Right ventricle myocardium inferior (tissue), 1 donor: ENCODE results near the gene ABTB2. TPM values are rescaled to one million over a fixed set of nuclear protein-coding genes. Genes with fewer than 3 reads are reported as not detected.
A peak's percentile ranks its signal among the peaks of the same experiment; 100 is the strongest.

Experiments
- ATAC-seq: fragments of 200-7000 bp; cut with Tn5 transposase; one replicate; pipeline ENCODE4 v1.9.1; 2020; ENCODE audit warnings: mild to moderate bottlenecking, moderate library complexity
- DNase-seq: peaks from one replicate; pipeline ENCODE4 v3.0.0; 2021; ENCODE audit errors: missing footprints
- intact Hi-C: fragments of 100-400 bp; cut with DNase I; formaldehyde crosslinking; loops from one replicate; pipeline ENCODE4 v1.11.0; 2022
- total RNA-seq: library from RNA; stranded (reverse); fragmentation: NEBNext Ultra II Directional; extraction: Animal tissue kit (Norgen Biotek cat#: 25700); gene quantifications from one replicate; pipeline ENCODE4 v1.2.1, GENCODE V29; 2021
- donor health status: DM: no; HTN: yes; CAD: no; lungs with severe emphysema.

The ABTB2 gene
- total RNA-seq, 1 donor from 2014 or later, result 14.3 TPM

GRCh38 chr11:34278175-34278574 lies 79.6 kb downstream of the ABTB2 start:
- intact Hi-C loops, result loop anchor here (5.0 kb wide), 1 partner anchor 79 kb away; the partner anchor contains the start of gene ABTB2
- ATAC-seq (no peak), DNase-seq (no peak)

DNA sequence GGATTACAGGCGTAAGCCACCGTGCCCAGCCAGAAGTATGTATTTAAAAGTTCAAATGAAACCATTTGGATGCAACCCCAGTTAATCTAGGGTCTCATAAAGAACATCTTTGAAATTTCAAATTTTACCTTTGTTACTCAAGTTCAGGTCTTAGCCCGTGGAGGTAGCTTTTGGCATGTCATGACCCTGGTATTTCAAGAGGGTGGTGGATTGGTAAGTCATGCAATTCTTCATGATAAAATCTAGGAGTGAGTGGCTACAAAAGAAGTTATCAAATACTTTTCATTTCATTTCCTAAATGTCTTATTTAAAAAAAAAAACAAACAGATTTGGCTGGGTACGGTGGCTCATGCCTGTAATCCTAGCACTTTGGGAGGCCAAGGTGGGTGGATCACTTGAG lies 80.6 kb downstream of the ABTB2 start:
- intact Hi-C loops, result loop anchor here (5.0 kb wide), 1 partner anchor 80 kb away; the partner anchor contains the start of gene ABTB2
- ATAC-seq (no peak), DNase-seq (no peak)

DNA sequence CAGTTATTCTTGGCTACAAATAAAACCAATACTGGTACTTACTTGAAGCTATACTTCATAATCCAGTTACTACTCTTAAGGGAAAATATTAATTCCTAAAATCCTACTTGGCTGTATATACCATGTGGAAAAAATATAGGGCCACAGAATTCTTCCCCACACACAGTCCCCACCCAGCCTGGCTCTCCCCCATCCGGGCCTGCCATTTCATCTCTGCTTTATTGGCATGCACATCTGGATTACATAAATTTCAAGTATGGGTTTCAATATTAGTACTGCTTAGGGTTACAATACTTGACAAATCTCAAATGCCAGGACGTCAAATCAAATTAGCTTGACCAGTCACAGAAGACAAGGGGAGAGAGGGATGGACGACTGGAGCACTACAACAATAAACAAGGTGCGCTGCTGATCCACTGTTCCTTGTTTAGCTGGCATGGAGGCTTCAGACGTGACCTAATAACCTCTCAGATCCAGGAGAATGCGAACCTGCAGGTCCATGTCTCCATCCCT lies 81.4 kb downstream of the ABTB2 start:
- no peak for ATAC-seq
- intact Hi-C loops, result loop anchor here (5.0 kb wide), 1 partner anchor 81 kb away; the partner anchor contains the start of gene ABTB2
- no peak for DNase-seq

GRCh38 chr11:34275486-34275885 lies 82.3 kb downstream of the ABTB2 start:
- intact Hi-C loops, result loop anchor here (5.0 kb wide), 1 partner anchor 82 kb away; the partner anchor contains the start of gene ABTB2
- ATAC-seq (no peak), DNase-seq (no peak)

DNA sequence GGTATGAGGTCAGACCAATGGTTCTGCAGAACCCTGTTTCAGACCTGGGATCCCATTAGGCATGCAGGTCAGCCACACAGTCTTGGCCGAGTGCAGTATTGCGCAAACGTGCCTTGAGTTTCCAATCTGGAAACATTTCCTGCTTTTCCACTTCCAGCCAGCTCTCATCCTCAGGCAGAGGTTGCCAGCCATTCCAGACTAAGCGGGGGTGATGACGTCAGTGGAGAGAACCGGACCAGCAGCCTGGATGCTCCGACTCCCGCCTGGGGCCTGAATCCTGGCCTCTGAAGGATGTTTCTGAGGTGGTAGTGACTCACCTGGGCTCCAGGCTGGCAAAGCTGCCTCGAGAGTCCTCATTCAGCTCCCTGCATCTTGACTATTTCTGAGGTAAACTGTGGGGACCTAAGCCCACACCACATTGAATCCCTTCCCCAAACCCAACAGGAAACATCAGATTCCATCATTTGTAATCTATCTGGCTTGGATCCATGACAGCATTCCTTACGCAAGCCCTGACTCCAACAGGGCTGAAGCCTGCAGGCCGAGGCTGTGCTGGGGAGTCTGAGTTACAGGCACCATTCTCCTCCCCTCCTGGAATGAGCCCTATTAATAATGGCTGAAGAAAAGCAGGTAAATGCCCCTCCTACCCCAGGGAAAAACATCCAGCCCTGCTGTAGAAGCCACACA lies 83.0 kb downstream of the ABTB2 start:
- intact Hi-C loops, result loop anchor here (5.0 kb wide), 1 partner anchor 82 kb away; the partner anchor contains the start of gene ABTB2
- ATAC-seq (peak; percentile 90), DNase-seq (peak; percentile 85)

GRCh38 chr11:34273099-34273498 lies 84.7 kb downstream of the ABTB2 start:
- no peak for DNase-seq
- no peak for ATAC-seq
- intact Hi-C loops, result no loop called here

DNA sequence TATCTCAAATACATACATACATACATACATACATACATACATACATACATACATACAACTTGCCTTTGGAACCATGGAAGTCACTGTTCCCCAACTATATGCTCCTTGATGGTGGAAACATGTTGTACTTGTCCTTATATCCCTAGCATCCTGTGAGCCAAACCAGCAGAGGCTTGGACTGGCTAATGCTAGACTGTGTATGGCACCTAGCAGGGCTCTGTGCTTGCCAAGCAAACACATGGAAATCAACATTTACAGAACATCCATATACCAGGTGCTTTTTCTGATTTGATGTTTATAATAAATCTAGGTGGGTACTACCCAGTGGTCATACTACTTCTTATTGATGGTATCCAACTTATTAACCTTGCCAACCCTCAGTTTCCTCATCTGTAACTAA lies 86.1 kb downstream of the ABTB2 start:
- intact Hi-C loops, result no loop called here
- ATAC-seq (no peak), DNase-seq (no peak)

- ATAC-seq, result no peak
- DNase-seq, result no peak
- intact Hi-C loops, result no loop called here
Observed at GRCh38 chr11:34270711-34271110, 87.1 kb downstream of the ABTB2 start.

DNA sequence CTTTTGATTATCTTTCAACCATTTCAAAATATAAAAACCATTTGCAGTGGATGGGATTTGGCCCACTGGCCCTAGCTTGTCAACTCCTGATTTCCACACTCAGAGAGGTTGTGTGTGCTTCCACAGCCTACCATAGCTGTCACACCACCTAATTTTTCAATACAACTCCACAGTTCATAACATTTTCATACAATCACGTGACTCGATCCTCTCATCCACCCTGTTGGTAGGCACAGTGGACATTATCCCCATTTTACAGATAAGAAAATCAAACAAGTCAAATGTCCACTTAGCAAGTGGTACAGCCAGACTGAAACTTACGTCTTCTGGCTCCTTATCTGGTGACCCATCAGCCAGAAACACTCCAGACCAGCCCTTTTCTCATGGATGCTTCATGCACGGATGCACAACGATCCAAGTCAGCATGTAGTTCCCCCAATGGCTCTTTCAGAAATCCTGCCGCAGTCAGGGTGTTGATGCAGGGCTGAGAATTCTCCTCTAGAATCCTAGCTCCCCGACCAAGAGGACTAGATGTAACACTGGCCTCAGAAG lies 88.0 kb downstream of the ABTB2 start:
- DNase-seq (no peak), ATAC-seq (no peak)
- intact Hi-C loops, result no loop called here

GRCh38 chr11:34268906-34269430 lies 88.8 kb downstream of the ABTB2 start:
- DNase-seq (no peak), ATAC-seq (no peak)
- intact Hi-C loops, result no loop called here

DNA sequence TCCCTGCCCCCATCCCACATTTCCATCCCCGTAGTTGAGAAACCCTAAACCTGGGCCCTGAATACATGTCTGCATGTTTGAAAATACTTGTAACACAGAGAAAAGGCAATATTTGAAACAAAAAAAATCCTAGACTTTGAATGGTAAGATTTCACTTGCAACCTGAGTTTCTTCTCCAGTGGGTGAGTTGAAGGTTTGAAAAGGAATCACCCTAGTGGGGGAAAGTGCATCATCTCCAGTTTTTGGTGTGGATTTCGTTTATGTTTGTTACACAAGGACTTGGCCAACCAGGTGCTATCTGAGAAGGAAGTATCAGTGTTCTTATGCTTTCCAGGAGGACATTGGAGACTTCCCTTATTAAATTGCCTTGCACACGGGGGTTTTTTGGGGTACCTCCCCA lies 90.4 kb downstream of the ABTB2 start:
- DNase-seq, result no peak
- intact Hi-C loops, result no loop called here
- ATAC-seq, result no peak

DNA sequence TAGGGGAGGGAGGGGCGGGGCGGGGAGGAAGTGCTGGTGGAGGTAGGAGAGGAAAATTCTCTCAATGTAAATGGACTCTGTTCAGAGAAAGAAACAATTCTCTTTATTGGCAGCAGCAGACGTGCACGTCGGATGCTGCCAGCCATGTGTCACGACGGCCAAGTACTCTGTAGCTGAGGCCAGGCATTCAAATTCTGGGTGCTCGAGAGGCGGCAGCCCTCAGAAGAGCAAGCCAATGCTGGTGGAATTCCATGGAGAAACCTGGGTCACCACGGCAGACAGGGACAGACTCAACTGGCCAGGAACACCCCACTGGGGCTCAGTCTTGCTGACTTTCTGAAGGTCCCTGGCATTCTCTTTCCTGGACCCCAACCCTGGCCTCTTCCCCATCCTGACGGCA lies 90.8 kb downstream of the ABTB2 start:
- peak; percentile 20 for ATAC-seq
- intact Hi-C loops, result no loop called here
- no peak for DNase-seq

DNA sequence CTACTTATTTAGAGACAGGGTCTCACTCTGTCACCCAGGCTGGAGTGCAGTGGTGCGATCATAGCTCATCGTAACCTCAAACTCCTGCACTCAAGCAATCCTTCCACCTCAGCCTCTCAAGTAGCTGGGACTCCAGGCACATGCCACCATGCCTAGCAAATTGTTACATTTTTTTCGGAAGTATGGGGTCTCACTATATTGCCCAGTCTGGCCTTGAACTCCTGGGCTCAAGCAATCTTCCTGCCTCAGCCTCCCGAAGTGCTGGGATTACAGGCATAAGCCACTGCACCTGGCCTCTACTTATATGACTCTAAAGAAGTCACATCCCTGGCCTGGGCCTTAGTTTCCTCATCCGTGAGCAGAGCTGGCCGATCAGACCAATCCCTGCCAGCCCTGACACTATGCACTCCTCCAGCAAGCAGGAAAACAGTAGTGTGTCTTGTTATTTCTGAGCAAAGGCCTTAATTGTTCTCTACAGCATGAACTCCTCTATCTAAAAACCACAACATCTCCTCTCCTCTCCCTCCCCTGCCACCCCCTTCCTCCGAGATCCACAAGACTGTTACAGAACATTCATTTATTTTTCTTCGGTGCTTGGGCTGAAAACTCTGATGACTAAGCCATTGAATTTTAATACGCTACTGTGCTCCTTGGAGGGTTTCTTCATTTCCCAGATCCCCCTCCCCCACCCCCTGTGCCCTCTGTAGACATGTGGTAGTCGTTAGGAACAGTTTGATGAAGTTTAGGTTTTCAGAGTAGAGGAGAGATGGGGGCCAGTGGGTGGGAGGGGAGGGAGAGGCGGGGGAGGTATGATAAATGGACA lies 91.5 kb downstream of the ABTB2 start:
- no peak for DNase-seq
- intact Hi-C loops, result no loop called here
- ATAC-seq, result peak; percentile 72

DNA sequence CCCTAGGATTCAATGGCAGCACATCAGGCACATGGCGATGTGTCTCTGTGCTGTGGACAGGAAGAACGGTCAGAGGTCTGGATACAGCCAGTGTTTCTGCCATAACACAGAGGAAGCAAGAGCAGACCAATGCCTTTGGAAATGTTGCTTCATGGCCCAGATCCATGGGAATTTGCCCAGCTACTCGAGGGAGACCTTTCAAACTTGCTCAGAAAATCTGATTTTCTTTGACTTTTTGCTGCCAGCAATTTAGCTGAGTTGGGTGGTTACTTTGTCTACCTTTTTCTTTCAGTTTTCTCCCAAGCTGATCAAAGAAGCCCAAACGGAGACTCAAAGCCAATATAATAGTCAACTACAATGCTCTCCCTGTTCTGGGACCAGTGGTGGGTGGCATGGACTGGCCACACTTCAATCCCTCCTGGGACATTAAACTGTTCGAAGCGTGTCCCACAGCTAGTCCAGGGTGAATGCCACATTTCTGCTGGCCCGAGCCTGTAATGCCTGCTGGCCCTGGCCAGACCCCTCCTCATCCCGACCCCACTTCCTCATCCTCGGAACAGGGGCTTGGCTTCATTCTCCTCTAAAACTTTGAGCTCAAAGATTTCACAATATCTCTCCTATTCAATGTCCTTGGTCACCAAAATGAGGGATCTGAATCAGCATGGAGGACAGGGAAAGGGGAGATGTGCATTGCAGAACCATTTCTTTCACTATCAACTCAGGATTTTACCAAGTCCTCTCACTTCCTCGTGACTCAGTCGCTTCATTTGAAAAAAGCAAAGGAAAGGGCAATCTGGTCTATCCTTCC lies 93.3 kb downstream of the ABTB2 start:
- no peak for ATAC-seq
- intact Hi-C loops, result no loop called here
- no peak for DNase-seq

- intact Hi-C loops, result no loop called here
- DNase-seq (peak; percentile 71), ATAC-seq (peak; percentile 45)
Observed at GRCh38 chr11:34263441-34264091, 94.2 kb downstream of the ABTB2 start.

- DNase-seq (no peak), ATAC-seq (no peak)
- intact Hi-C loops, result no loop called here
Observed at GRCh38 chr11:34262531-34263081, 95.2 kb downstream of the ABTB2 start.

DNA sequence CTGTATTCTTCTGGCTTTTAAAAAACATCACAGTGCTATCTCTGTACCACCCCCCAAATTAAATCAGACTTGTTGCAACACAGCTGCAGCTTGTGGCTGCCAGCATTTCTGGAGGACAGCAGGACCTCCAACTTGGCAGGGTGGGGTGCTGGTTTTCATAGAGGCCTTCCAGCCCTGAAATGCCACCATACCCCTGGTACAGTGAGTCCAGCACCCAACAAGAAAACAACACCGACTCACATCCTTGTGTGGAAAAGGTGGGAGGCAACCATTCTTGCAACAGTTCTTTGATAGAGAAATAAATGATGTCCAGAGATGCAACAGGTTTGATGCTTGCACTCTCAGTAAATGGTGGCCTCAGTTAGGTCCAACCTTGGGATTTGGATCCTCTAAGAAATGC lies 96.0 kb downstream of the ABTB2 start:
- no peak for DNase-seq
- intact Hi-C loops, result no loop called here
- no peak for ATAC-seq

GRCh38 chr11:34261095-34261494 lies 96.7 kb downstream of the ABTB2 start:
- intact Hi-C loops, result no loop called here
- DNase-seq (no peak), ATAC-seq (no peak)
